C4-2B (cell line): ENCODE data around the gene ELMO1.

Experiments used
- ZFX ChIP-seq: fragments of 450-650 bp; IDR thresholded peaks from 2 replicates; pipeline ENCODE4 v1.6.1; 2017
- TF ChIP-seq, protein P1 (sequence below): fragments of 450-650 bp; conservative IDR thresholded peaks from 2 replicates; pipeline ENCODE4 v1.5.1; 2017; ENCODE audit warnings: mild to moderate bottlenecking

DNA sequence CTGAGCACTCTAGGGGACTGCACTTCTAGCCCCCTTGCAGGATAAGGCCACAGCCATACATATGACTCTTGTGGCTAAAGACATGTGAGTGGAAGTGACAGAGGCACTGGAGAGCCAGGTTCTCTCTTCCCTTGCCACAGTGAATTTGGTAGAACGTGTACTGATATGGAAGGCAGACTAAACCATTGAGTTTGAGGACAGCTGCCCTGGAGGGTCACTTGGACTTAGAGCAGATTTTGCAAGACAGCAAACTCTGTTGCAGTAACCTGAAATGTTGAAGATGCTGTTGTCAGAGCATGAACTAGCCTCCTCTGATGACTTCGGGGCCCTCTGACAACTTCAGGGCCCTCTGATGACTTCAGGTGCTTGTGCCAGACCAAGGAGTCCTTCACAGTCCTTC, 85.9 kb downstream of the ELMO1 start:
- TF ChIP-seq, protein P1, sequence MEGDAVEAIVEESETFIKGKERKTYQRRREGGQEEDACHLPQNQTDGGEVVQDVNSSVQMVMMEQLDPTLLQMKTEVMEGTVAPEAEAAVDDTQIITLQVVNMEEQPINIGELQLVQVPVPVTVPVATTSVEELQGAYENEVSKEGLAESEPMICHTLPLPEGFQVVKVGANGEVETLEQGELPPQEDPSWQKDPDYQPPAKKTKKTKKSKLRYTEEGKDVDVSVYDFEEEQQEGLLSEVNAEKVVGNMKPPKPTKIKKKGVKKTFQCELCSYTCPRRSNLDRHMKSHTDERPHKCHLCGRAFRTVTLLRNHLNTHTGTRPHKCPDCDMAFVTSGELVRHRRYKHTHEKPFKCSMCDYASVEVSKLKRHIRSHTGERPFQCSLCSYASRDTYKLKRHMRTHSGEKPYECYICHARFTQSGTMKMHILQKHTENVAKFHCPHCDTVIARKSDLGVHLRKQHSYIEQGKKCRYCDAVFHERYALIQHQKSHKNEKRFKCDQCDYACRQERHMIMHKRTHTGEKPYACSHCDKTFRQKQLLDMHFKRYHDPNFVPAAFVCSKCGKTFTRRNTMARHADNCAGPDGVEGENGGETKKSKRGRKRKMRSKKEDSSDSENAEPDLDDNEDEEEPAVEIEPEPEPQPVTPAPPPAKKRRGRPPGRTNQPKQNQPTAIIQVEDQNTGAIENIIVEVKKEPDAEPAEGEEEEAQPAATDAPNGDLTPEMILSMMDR = no peak
- no peak for TF ChIP-seq ZFX
